Stomach (tissue), 9 donors: ENCODE results near the gene AKAP10. TPM values are rescaled to one million over a fixed set of nuclear protein-coding genes. Genes with fewer than 3 reads are reported as not detected.
A peak's percentile ranks its signal among the peaks of the same experiment; 100 is the strongest.

Source experiments
- DNase-seq, 2 donors: peaks; one replicate each; pipeline versions ENCODE4 v3.0.0 to v3.0.0-alpha.2; 2013 to 2019
- H3K27ac ChIP-seq, 5 donors: fragments of 200-600 bp in 4 of 5; sonication (generic) in 4 of 5; one replicate each; pipeline ENCODE4 v1.5.1; 2013 to 2019; ENCODE audit warnings: mild to moderate bottlenecking in 1 of 5, moderate library complexity in 1 of 5
- H3K27me3 ChIP-seq, 3 donors: fragments of 200-600 bp; sonication (generic); one replicate each; pipeline ENCODE4 v1.5.1; 2017 to 2019; ENCODE audit warnings: mixed run types in 1 of 3
- H3K36me3 ChIP-seq, 4 donors: fragments of 200-600 bp; sonication (generic); 1 replicate in 3 of 4; 2 replicates in 1 of 4; pipeline ENCODE4 v1.5.1; 2016 to 2019
- H3K4me1 ChIP-seq, 4 donors: fragments of 200-600 bp; sonication (generic); one replicate each; pipeline ENCODE4 v1.5.1; 2016 to 2019
- H3K4me3 ChIP-seq, 4 donors: fragments of 200-600 bp; sonication (generic) in 3 of 4; one replicate each; pipeline ENCODE4 v1.5.1; 2016 to 2019; ENCODE audit warnings: mild to moderate bottlenecking in 1 of 4
- H3K9me3 ChIP-seq, 4 donors: fragments of 200-600 bp; sonication (generic); one replicate each; pipeline ENCODE4 v1.5.1; 2016 to 2019
- CTCF ChIP-seq, 7 experiments: fragments of 450-650 bp in 4 of 7; fragments of 200-600 bp in 3 of 7; sonication (generic) in 3 of 7; IDR thresholded peaks; one replicate each; pipeline ENCODE4 v1.5.1; 2016 to 2019; ENCODE audit warnings: antibody characterized with exemption in 7 of 7, control low read depth in 2 of 7, mild to moderate bottlenecking in 1 of 7
- EP300 ChIP-seq: sonication (generic); formaldehyde crosslinking; IDR thresholded peaks from one replicate; pipeline ENCODE4 v1.6.1; 2017; ENCODE audit warnings: antibody characterized with exemption
- POLR2A ChIP-seq, 4 donors: fragments of 450-650 bp; IDR thresholded peaks; one replicate each; pipeline ENCODE4 v1.6.1; 2016; ENCODE audit warnings: antibody characterized with exemption in 4 of 4, control low read depth in 2 of 4, mild to moderate bottlenecking in 1 of 4, moderate library complexity in 1 of 4
- POLR2AphosphoS5 ChIP-seq, 3 donors: sonication (generic); formaldehyde crosslinking; IDR thresholded peaks; one replicate each; pipeline ENCODE4 v1.6.1; 2016; ENCODE audit warnings: antibody characterized with exemption in 3 of 3
- WGBS, 5 donors: extraction: QIAGEN DNeasy Blood & Tissue Kit in 3 of 5; methylation state at CpG; one replicate each; pipeline versions ENCODE4 v1.1.5 to v1.1.7; 2013 to 2018; 5-methylcytosine and 5-hydroxymethylcytosine counted together
- intact Hi-C: fragments of 100-400 bp; cut with DNase I; formaldehyde crosslinking; loops from one replicate; pipeline ENCODE4 v1.15.1; 2023; ENCODE audit warnings: low total_unique reads
- polyA plus RNA-seq, 3 donors: library from polyadenylated mRNA; stranded (reverse); fragments of 200-250 nt; gene quantifications; one replicate each; pipeline ENCODE4 v1.2.3, GENCODE V29; 2013
- total RNA-seq, 5 donors: library from RNA; depleted of rRNA; stranded (reverse); fragments of >200 nt; gene quantifications; one replicate each; pipeline versions ENCODE4 v1.1.0 to v1.2.3, GENCODE V29; 2014 to 2016
- donor health status: healthy with polysubstance abuse.
- donor health status: Bipolar disorder and iron deficiency.
- donor health status: healthy.

Gene AKAP10
- total and polyA plus RNA-seq, 8 donors = 5.1 to 54.5 (median 25.7) TPM

- DNase-seq = no peak
- Histone ChIP-seq H3K27me3 (no peaks in the 10 kb centered on the region), H3K36me3 (no peaks in the 10 kb centered on the region), H3K9me3 (no peaks in the 10 kb centered on the region), H3K4me3 (no peak overlapping the region), H3K4me1 (no peaks in the 10 kb centered on the region), H3K27ac (no peak overlapping the region)
- TF ChIP-seq POLR2A (IDR thresholded peaks at IDR 0.05) (no peak), CTCF (IDR thresholded peaks at IDR 0.05) (no peak), EP300 (no peak), POLR2AphosphoS5 (IDR thresholded peaks at IDR 0.05) (no peak)
- intact Hi-C loops = no loop called here
Observed at GRCh38 chr17:19886116-19886515, 91.5 kb downstream of the AKAP10 start.

- 76 to 89% (median 86%) methylated on average over 8 of the region's 8 CpGs for WGBS, 5 donors
- Histone ChIP-seq H3K4me3 (no peak overlapping the region), H3K36me3 (no peaks in the 10 kb centered on the region), H3K9me3 (no peaks in the 10 kb centered on the region), H3K27ac (no peak overlapping the region), H3K4me1 (no peaks in the 10 kb centered on the region), H3K27me3 (no peaks in the 10 kb centered on the region)
- peak in 1 of 2 donors; percentile 35 for DNase-seq
- intact Hi-C loops = no loop called here
- TF ChIP-seq CTCF (IDR thresholded peaks at IDR 0.05) (no peak), EP300 (no peak), POLR2AphosphoS5 (IDR thresholded peaks at IDR 0.05) (no peak), POLR2A (IDR thresholded peaks at IDR 0.05) (no peak)
Observed at GRCh38 chr17:19883537-19884215, 94.0 kb downstream of the AKAP10 start.

GRCh38 chr17:19880393-19880792 is 97.2 kb downstream of the AKAP10 start:
- no peak overlapping the region for H3K27ac ChIP-seq
- H3K4me3 ChIP-seq = no peak overlapping the region
- H3K36me3 ChIP-seq = no peaks in the 10 kb centered on the region
- no peak for DNase-seq
- TF ChIP-seq POLR2A (IDR thresholded peaks at IDR 0.05) (no peak), CTCF (IDR thresholded peaks at IDR 0.05) (no peak), EP300 (no peak), POLR2AphosphoS5 (IDR thresholded peaks at IDR 0.05) (no peak)
- H3K4me1 ChIP-seq = no peaks in the 10 kb centered on the region
- no peaks in the 10 kb centered on the region for H3K9me3 ChIP-seq
- H3K27me3 ChIP-seq = peaks cover 0 to 3% (median 0%) of the 10 kb centered on the region in 3 donors
- 84 to 91% (median 87%) methylated on average over 4 of the region's 4 CpGs for WGBS, 5 donors
- intact Hi-C loops = no loop called here

GRCh38 chr17:19877364-19877945 is 100.2 kb downstream of the AKAP10 start:
- intact Hi-C loops = no loop called here
- no peak overlapping the region for H3K4me3 ChIP-seq
- no peaks in the 10 kb centered on the region for H3K36me3 ChIP-seq
- H3K4me1 ChIP-seq = no peaks in the 10 kb centered on the region
- no peak for DNase-seq
- no peaks in the 10 kb centered on the region for H3K9me3 ChIP-seq
- no peak overlapping the region for H3K27ac ChIP-seq
- peaks cover 0 to 3% (median 0%) of the 10 kb centered on the region in 3 donors for H3K27me3 ChIP-seq
- 40 to 46% (median 45%) methylated on average over 6 of the region's 6 CpGs for WGBS, 5 donors
- TF ChIP-seq POLR2A (IDR thresholded peaks at IDR 0.05) = no peak
- no peak for TF ChIP-seq POLR2AphosphoS5 (IDR thresholded peaks at IDR 0.05)
- TF ChIP-seq EP300 = no peak
- no peak for TF ChIP-seq CTCF (IDR thresholded peaks at IDR 0.05)
